22Rv1 (cell line): ENCODE measurements around the gene CRELD1.

ENCODE experiments used
- ZFX ChIP-seq: fragments of 450-650 bp; IDR thresholded peaks from 2 replicates; pipeline ENCODE4 v1.6.1; 2017; ENCODE audit warnings: antibody characterized with exemption, borderline replicate concordance
- TF ChIP-seq, protein P1 (sequence below): fragments of 450-650 bp; IDR thresholded peaks from 2 replicates; pipeline ENCODE4 v1.5.1; 2017; ENCODE audit warnings: mild to moderate bottlenecking

- TF ChIP-seq, protein P1, sequence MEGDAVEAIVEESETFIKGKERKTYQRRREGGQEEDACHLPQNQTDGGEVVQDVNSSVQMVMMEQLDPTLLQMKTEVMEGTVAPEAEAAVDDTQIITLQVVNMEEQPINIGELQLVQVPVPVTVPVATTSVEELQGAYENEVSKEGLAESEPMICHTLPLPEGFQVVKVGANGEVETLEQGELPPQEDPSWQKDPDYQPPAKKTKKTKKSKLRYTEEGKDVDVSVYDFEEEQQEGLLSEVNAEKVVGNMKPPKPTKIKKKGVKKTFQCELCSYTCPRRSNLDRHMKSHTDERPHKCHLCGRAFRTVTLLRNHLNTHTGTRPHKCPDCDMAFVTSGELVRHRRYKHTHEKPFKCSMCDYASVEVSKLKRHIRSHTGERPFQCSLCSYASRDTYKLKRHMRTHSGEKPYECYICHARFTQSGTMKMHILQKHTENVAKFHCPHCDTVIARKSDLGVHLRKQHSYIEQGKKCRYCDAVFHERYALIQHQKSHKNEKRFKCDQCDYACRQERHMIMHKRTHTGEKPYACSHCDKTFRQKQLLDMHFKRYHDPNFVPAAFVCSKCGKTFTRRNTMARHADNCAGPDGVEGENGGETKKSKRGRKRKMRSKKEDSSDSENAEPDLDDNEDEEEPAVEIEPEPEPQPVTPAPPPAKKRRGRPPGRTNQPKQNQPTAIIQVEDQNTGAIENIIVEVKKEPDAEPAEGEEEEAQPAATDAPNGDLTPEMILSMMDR, result peak; percentile 91
- TF ChIP-seq ZFX, result no peak
Observed at GRCh38 chr3:9946112-9947024, 12.7 kb downstream of the CRELD1 start.
